GM18868 (cell line): Measurements from ENCODE around the gene CTF1.

Experiments used
- ATAC-seq: cut with Tn5 transposase; IDR thresholded peaks from one replicate; pipeline ENCODE4 v1.9.1; 2021; ENCODE audit warnings: mild to moderate bottlenecking, moderate library complexity; ENCODE audit not compliant: unreplicated experiment

CTF1 gene

DNA sequence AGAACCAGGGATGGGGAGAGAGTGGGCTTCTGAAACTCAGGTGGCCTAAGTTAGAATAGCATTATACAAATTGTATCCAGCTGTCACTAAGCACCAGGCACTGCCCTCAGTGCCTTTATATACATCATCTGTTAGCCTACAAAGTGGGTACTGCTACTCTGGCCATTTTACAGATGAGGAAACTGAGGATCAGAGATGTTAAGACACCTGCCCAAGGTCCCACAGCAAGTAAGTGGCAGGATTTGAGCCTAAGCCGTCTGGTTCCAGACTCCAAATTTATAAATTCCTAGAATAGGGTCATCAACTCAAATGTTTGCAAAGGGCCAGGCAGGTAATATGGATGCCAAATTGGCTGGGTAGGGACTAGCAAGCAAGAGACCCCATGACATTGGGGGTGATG is 54.8 kb downstream of the CTF1 start:
- no peak for ATAC-seq

DNA sequence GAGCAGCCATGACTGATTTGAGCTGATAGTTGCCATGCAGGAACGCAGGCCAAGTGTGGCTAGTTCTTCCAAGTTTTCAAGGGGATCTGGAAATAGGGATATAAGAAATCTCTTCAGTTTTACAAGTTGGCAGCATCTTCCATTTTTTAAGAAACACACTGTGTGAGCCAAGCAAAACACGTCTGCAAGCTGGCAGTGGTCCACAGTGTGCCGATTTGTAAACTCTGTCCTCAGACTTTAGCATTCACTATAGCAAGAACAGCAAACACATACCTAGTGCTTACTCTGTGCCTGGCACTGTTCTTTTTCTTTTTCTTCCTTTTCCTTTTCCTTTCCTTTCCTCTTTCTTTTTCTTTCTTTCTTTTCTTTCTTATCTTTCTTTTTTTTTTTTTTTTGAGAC is 55.3 kb downstream of the CTF1 start:
- ATAC-seq: no peak

- ATAC-seq: no peak
Measured at GRCh38 chr16:30953111-30953510, 56.7 kb downstream of the CTF1 start.
